Measurements from ENCODE around the gene XPR1. TPM values are rescaled to one million over a fixed set of nuclear protein-coding genes. Genes with fewer than 3 reads are reported as not detected.

The XPR1 gene
- total and polyA plus RNA-seq, 2 of the 8 experiments (the other 6 are each of a cell fraction or from before 2014, with no cell fraction given), result 28.6 to 43.9 TPM

GRCh38 chr1:180898441-180899219, 266.8 kb downstream of the XPR1 start:
- Histone ChIP-seq H3K79me1 (ENCODE audit: low read depth, low read length) (no peaks in the 10 kb centered on the region), H3K79me2 (ENCODE audit: control insufficient read depth in 1 of 2, insufficient read depth in 2 of 2, low read length in 2 of 2) (no peaks in the 10 kb centered on the region), H3K14ac (ENCODE audit: insufficient read length) (no peak overlapping the region), H3K4me3 (ENCODE audit: extremely low read depth in 1 of 4, insufficient read depth in 2 of 4, low read depth in 3 of 4, low read length in 4 of 4) (no peak overlapping the region), H3K9ac (replicated peaks in 1 of 4; ENCODE audit: extremely low read depth in 1 of 4, low read depth in 3 of 4, low read length in 3 of 4) (no peak overlapping the region), H2AK5ac (ENCODE audit: low read depth, low read length) (no peak overlapping the region), H3K18ac (ENCODE audit: extremely low read depth, low read length) (no peak overlapping the region), H3K23ac (ENCODE audit: insufficient read length) (no peak overlapping the region), H3K27me3 (replicated peaks in 1 of 4; ENCODE audit: control insufficient read depth in 3 of 4, extremely low read depth in 1 of 4, insufficient read depth in 3 of 4, low read length in 3 of 4) (peaks cover 0 to 3% (median 0%) of the 10 kb centered on the region in 4 experiments; a peak in 2 of 7 replicates), H4K8ac (ENCODE audit: extremely low read depth, insufficient read depth, low read length) (no peak overlapping the region), H3K27ac (ENCODE audit: low read depth, low read length) (no peak overlapping the region), H2BK20ac (ENCODE audit: low read length) (no peak overlapping the region), H2BK15ac (ENCODE audit: low read length) (peak overlapping the region; percentile 93; the same call in 1 of the 2 replicates), H3K4ac (replicated peaks; ENCODE audit: insufficient read length, low read depth, low read length) (no peak overlapping the region), H4K91ac (replicated peaks; ENCODE audit: insufficient read length, low read length) (no peak overlapping the region), H3K4me2 (ENCODE audit: insufficient read depth in 1 of 2, low read depth in 2 of 2, low read length in 2 of 2) (no peak overlapping the region), H3K9me3 (ENCODE audit: insufficient read depth in 2 of 2, low read depth in 1 of 2, low read length in 1 of 2) (no peaks in the 10 kb centered on the region), H2BK12ac (ENCODE audit: low read depth, low read length) (no peak overlapping the region), H4K5ac (ENCODE audit: insufficient read length, low read depth, low read length) (no peak overlapping the region), H3K56ac (replicated peaks; ENCODE audit: insufficient read length, low read depth, low read length) (no peak overlapping the region), H3K4me1 (replicated peaks in 1 of 4; ENCODE audit: control insufficient read depth in 3 of 4, insufficient read depth in 4 of 4, low read length in 3 of 4) (peaks cover 0 to 15% (median 6%) of the 10 kb centered on the region in 4 experiments; a peak in 4 of 7 replicates), H3K23me2 (ENCODE audit: low read depth, low read length) (no peaks in the 10 kb centered on the region), H2AFZ (ENCODE audit: low read length) (no peak overlapping the region; the same call in 1 of the 2 replicates), H2BK5ac (ENCODE audit: low read depth, low read length) (no peak overlapping the region), H4K20me1 (replicated peaks in 1 of 2; ENCODE audit: control insufficient read depth in 1 of 2, insufficient read depth in 2 of 2, low read length in 2 of 2) (no peaks in the 10 kb centered on the region), H2BK120ac (replicated peaks; ENCODE audit: low read depth, low read length) (no peak overlapping the region), H3K36me3 (ENCODE audit: control insufficient read depth in 2 of 4, insufficient read depth in 4 of 4, low read length in 3 of 4) (no peaks in the 10 kb centered on the region)
- TF ChIP-seq HDAC6 (IDR thresholded peaks at IDR 0.05; ENCODE audit: low read depth, low read length), result no peak
- no peak for TF ChIP-seq BRCA1 (IDR thresholded peaks at IDR 0.05; ENCODE audit: low read depth, low read length)
- TF ChIP-seq ASH2L (IDR thresholded peaks at IDR 0.05; ENCODE audit: low read length), result no peak
- CTCF ChIA-PET (ENCODE audit: partially characterized antibody), result interaction anchor here (0.6 to 7.0 kb wide), 11 partner anchors 12 to 390 kb away, joined by 3 to 43 read pairs (median 4); no protein-coding TSS in a partner anchor
- DNase-seq (ENCODE audit: low read depth in 1 of 2, low spot score in 2 of 2) (peak in 1 of 2 experiments; percentile 47), FAIRE-seq (no peak)
- 56% methylated on average over 5 of the region's 5 CpGs; no CpG with 5 or more reads in 1 of the 2 experiments for WGBS, 2 experiments (ENCODE audit: extremely low coverage in 1 of 2, insufficient coverage in 1 of 2, insufficient read length in 1 of 2, insufficient replicate concordance in 2 of 2, low coverage in 1 of 2, low lambda C conversion rate in 2 of 2, missing lambda C conversion rate in 1 of 2)
- POLR2A ChIA-PET (ENCODE audit: partially characterized antibody), result interaction anchor here (0.7 to 6.1 kb wide), 3 partner anchors 13 to 191 kb away, joined by 3 to 50 read pairs (median 3); partner anchors contain the start of gene KIAA1614

Measured in H1 (cell line).